Esophagus muscularis mucosa (tissue), 4 donors: ENCODE measurements around the gene GAGE12J. TPM values are rescaled to one million over a fixed set of nuclear protein-coding genes. Genes with fewer than 3 reads are reported as not detected.
"Not testable (repeated sequence)": the region's sequence is repeated elsewhere in the genome, so short reads cannot be mapped to it uniquely, and the experiment has no call there.

Source experiments
- DNase-seq: peaks from one replicate; pipeline ENCODE4 v3.0.0-alpha.2; 2017; ENCODE audit errors: extremely low spot score
- H3K27ac ChIP-seq, 4 donors: fragments of 200-600 bp; sonication (generic); replicated peaks in 1 of 4; 1 replicate in 3 of 4; 2 replicates in 1 of 4; pipeline ENCODE4 v1.5.1; 2016 to 2019; ENCODE audit warnings: mild to moderate bottlenecking in 1 of 4
- H3K27me3 ChIP-seq, 4 donors: fragments of 200-600 bp; sonication (generic); one replicate each; pipeline versions ENCODE4 v1.5.1 to v1.6.0; 2016 to 2019
- H3K36me3 ChIP-seq, 4 donors: fragments of 200-600 bp; sonication (generic); one replicate each; pipeline ENCODE4 v1.5.1; 2016 to 2019
- H3K4me1 ChIP-seq, 4 donors: fragments of 200-600 bp; sonication (generic); one replicate each; pipeline ENCODE4 v1.5.1; 2016 to 2019
- H3K4me3 ChIP-seq, 4 donors: fragments of 200-600 bp; sonication (generic); 1 replicate in 2 of 4; 2 replicates in 2 of 4; pipeline ENCODE4 v1.5.1; 2016 to 2019; ENCODE audit warnings: mild to moderate bottlenecking in 4 of 4, moderate library complexity in 1 of 4
- H3K9me3 ChIP-seq, 4 donors: fragments of 200-600 bp; sonication (generic); 1 replicate in 3 of 4; 2 replicates in 1 of 4; pipeline ENCODE4 v1.5.1; 2016 to 2019
- EP300 ChIP-seq: sonication (generic); formaldehyde crosslinking; IDR thresholded peaks from one replicate; pipeline ENCODE4 v1.6.1; 2017; ENCODE audit warnings: antibody characterized with exemption
- POLR2A ChIP-seq: fragments of 450-650 bp; IDR thresholded peaks from one replicate; pipeline ENCODE4 v1.6.1; 2017; ENCODE audit warnings: antibody characterized with exemption, moderate library complexity, mild to moderate bottlenecking, low read depth
- POLR2AphosphoS5 ChIP-seq, 2 donors: sonication (generic); formaldehyde crosslinking; IDR thresholded peaks; one replicate each; pipeline ENCODE4 v1.6.1; 2017; ENCODE audit warnings: antibody characterized with exemption in 2 of 2
- WGBS: methylation state at CpG from one replicate; pipeline ENCODE4 v1.1.5; 2018; 5-methylcytosine and 5-hydroxymethylcytosine counted together
- intact Hi-C: fragments of 100-400 bp; cut with DNase I; formaldehyde crosslinking; loops from one replicate; pipeline ENCODE4 v1.15.1; 2023
- total RNA-seq, 4 donors: library from RNA; depleted of rRNA; stranded (reverse); fragments of >200 nt; gene quantifications; one replicate each; pipeline versions ENCODE4 v1.1.0 to v1.2.1, GENCODE V29; 2016
- TF ChIP-seq, protein P1 (sequence below), 3 experiments: fragments of 200-600 bp in 2 of 3; fragments of 450-650 bp in 1 of 3; sonication (generic) in 2 of 3; IDR thresholded peaks; one replicate each; pipeline ENCODE4 v1.5.1; 2017 to 2019; ENCODE audit warnings: antibody characterized with exemption in 3 of 3, mild to moderate bottlenecking in 2 of 3, moderate library complexity in 1 of 3

GAGE12J gene
- total RNA-seq, 4 donors from 2014 or later, result not detected

DNA sequence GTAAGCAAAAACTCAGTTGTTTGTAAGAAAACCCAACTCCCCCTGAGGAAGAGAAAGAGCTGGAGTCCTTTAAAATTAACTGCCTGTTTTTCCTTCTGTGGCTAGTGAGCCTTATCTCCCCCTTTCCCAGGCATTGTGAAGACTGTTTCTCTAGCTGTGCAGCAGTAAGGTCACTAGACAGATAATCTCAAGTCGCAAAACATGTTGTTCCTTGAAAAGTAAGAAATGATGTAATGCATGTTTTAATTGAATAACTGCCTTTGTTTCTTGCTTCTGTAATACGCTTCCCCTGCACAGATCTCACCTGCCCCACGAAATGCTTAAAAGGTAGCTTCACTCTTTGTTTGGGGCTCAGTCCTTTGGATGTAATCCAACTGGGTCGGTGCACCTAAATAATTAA lies 5.8 kb upstream of the GAGE12J start:
- H3K9me3 ChIP-seq, result no peaks in the 10 kb centered on the region
- intact Hi-C loops, result no loop called here
- DNase-seq, result no peak
- H3K27ac ChIP-seq, result no peak overlapping the region
- no peak overlapping the region for H3K4me3 ChIP-seq
- 61% methylated on average over 4 of the region's 4 CpGs for WGBS
- no peak for TF ChIP-seq POLR2A
- TF ChIP-seq EP300, result no peak
- TF ChIP-seq POLR2AphosphoS5 (IDR thresholded peaks at IDR 0.05), result no peak
- TF ChIP-seq, protein P1, sequence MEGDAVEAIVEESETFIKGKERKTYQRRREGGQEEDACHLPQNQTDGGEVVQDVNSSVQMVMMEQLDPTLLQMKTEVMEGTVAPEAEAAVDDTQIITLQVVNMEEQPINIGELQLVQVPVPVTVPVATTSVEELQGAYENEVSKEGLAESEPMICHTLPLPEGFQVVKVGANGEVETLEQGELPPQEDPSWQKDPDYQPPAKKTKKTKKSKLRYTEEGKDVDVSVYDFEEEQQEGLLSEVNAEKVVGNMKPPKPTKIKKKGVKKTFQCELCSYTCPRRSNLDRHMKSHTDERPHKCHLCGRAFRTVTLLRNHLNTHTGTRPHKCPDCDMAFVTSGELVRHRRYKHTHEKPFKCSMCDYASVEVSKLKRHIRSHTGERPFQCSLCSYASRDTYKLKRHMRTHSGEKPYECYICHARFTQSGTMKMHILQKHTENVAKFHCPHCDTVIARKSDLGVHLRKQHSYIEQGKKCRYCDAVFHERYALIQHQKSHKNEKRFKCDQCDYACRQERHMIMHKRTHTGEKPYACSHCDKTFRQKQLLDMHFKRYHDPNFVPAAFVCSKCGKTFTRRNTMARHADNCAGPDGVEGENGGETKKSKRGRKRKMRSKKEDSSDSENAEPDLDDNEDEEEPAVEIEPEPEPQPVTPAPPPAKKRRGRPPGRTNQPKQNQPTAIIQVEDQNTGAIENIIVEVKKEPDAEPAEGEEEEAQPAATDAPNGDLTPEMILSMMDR (IDR thresholded peaks at IDR 0.05), result no peak
- H3K36me3 ChIP-seq, result no peaks in the 10 kb centered on the region
- H3K27me3 ChIP-seq, result no peaks in the 10 kb centered on the region
- no peaks in the 10 kb centered on the region for H3K4me1 ChIP-seq

DNA sequence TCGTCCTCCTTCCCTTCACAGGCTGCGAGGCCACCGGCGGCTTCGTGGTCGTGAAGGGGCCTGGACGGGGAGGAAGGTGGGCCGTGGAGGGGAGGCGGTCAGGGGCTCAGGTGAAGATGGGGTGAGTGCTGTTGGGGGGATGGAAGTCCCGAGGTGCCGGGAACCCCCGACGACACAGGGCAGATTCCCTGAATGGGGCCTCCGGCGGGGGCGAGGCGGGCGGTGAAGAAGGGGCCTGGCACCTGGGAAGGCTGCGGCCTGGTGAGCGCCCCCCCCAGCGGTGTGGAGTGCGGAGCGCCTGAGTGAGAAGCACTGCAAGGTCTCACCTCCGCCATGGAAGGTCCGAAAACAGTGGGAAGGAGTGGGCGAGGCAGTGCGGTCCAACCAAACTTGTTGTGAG lies 429 bp downstream of the GAGE12J start:
- WGBS, result no CpG with 5 or more reads among the region's 27 CpGs
- H3K27ac ChIP-seq, H3K4me1 ChIP-seq, intact Hi-C loops, H3K9me3 ChIP-seq, H3K4me3 ChIP-seq, H3K36me3 ChIP-seq, DNase-seq, H3K27me3 ChIP-seq: not testable (repeated sequence)

DNA sequence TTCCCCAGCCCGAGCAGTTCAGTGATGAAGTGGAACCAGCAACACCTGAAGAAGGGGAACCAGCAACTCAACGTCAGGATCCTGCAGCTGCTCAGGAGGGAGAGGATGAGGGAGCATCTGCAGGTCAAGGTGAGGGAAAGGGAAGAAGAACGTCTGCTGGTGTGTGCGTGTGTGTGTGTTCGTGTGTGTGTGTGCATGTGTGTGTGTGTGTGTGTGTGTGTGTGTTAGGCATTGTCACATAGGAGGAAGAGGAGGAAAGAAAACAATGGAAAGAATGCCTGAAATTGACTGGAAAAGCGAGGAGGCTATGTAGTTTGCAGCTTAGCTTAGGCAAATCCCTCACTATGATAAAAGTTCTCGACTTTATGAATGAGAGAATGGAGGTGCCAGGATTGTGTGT lies 1.9 kb downstream of the GAGE12J start:
- intact Hi-C loops, result not testable (repeated sequence)

DNA sequence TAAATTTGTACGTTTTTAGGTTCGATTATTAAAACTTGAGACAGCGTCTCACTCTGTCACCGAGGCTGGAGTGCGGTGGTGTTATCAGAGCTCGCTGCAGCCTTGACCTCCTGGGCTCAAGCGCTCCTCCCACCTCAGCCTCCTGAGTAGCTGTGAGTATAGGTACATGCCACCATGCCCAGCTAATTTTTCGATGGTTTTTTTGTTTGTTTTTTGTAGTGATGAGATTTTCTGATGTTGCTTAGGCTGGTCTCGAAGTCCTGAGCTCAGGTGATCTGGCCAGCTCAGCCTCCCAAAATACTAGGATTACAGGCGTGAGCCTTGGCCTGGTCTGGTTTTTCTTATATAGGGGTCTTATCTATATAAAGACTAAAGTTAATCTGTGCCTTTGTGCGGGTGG lies 8.6 kb downstream of the GAGE12J start:
- H3K27ac ChIP-seq, H3K4me1 ChIP-seq, DNase-seq, H3K4me3 ChIP-seq, H3K36me3 ChIP-seq, H3K27me3 ChIP-seq, intact Hi-C loops, H3K9me3 ChIP-seq: not testable (repeated sequence)
- WGBS, result 85% methylated on average over 5 of the region's 11 CpGs

More for the DNA sequence above, 1.9 kb downstream of the GAGE12J start:
- not testable (repeated sequence) for H3K4me3 ChIP-seq, H3K9me3 ChIP-seq, H3K36me3 ChIP-seq, H3K27ac ChIP-seq, H3K27me3 ChIP-seq, DNase-seq, H3K4me1 ChIP-seq
- WGBS, result 60% methylated on average over 4 of the region's 7 CpGs

DNA sequence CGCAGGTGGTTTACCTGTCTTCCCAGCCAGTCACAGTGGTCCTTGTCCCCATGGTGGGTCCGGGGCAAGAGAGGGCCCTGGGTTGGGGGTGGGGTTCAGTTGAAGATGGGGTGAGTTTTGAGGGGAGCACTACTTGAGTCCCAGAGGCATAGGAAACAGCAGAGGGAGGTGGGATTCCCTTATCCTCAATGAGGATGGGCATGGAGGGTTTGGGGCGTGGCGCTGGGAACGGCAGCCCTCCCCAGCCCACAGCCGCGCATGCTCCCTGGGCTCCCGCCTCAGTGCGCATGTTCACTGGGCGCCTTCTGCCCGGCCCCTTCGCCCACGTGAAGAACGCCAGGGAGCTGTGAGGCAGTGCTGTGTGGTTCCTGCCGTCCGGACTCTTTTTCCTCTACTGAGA lies 9.4 kb downstream of the GAGE12J start, which contains the start of gene GAGE13:
Gene GAGE13 (plus strand): TSS at position 301 of the 400 bp plus-strand sequence. CDS start 1,156 bp downstream, outside the sequence.
- H3K9me3 ChIP-seq, H3K27me3 ChIP-seq, DNase-seq, H3K4me3 ChIP-seq, H3K27ac ChIP-seq, H3K36me3 ChIP-seq, H3K4me1 ChIP-seq, intact Hi-C loops: not testable (repeated sequence)
- WGBS, result no CpG with 5 or more reads among the region's 16 CpGs

DNA sequence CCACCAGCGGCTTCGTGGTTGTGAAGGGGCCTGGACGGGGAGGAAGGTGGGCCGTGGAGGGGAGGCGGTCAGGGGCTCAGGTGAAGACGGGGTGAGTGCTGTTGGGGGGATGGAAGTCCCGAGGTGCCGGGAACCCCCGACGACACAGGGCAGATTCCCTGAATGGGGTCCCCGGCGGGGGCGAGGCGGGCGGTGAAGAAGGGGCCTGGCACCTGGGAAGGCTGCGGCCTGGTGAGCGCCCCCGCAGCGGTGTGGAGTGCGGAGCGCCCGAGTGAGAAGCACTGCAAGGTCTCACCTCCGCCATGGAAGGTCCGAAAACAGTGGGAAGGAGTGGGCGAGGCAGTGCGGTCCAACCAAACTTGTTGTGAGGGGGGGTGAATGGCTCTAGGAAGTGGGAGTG lies 10.0 kb downstream of the GAGE12J start:
- intact Hi-C loops, H3K27me3 ChIP-seq, H3K27ac ChIP-seq, H3K36me3 ChIP-seq, DNase-seq, H3K9me3 ChIP-seq, H3K4me1 ChIP-seq, H3K4me3 ChIP-seq: not testable (repeated sequence)
- 94% methylated on average over 19 of the region's 26 CpGs for WGBS

DNA sequence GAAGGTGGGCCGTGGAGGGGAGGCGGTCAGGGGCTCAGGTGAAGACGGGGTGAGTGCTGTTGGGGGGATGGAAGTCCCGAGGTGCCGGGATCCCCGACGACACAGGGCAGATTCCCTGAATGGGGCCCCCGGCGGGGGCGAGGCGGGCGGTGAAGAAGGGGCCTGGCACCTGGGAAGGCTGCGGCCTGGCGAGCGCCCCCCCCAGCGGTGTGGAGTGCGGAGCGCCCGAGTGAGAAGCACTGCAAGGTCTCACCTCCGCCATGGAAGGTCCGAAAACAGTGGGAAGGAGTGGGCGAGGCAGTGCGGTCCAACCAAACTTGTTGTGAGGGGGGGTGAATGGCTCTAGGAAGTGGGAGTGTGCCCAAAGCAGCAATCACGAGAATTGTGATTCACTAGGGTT lies 19.6 kb downstream of the GAGE12J start:
- H3K27me3 ChIP-seq, H3K27ac ChIP-seq, H3K9me3 ChIP-seq, H3K4me3 ChIP-seq, H3K36me3 ChIP-seq, H3K4me1 ChIP-seq, DNase-seq, intact Hi-C loops: not testable (repeated sequence)
- no CpG with 5 or more reads among the region's 24 CpGs for WGBS

DNA sequence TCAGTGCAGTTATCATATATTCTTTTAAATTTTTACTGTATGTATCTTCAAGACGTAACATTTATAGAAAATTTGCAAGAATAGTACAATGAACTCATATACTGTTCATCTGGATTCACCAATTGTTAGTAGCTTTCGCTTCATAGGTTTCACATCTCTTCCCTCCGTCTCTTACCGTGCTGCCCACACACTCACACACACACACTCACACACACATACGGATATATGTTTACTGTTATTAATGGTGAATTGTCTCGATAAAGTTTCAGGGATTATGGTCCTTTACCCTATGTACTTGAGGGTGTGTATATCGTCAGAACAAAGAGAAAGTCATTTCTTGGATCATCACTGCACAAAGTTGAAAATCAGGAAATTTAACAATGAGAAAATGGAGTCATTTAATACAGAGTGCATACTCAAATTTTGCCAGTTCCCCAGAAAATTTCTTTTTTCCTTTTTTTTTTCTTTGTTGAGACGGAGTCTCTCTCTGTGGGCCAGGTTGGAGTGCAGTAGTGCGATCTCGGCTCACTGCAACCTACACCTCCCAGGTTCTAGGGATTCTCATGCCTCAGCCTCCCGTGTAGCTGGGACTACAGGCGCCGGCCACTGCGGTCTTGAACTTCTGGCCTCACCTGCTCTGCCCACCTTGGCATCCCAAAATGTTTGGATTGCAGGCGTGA lies 22.8 kb downstream of the GAGE12J start:
- DNase-seq, H3K27ac ChIP-seq, H3K27me3 ChIP-seq, intact Hi-C loops, H3K4me3 ChIP-seq, H3K36me3 ChIP-seq, H3K9me3 ChIP-seq, H3K4me1 ChIP-seq: not testable (repeated sequence)
- WGBS, result 73% methylated on average over 14 of the region's 15 CpGs

DNA sequence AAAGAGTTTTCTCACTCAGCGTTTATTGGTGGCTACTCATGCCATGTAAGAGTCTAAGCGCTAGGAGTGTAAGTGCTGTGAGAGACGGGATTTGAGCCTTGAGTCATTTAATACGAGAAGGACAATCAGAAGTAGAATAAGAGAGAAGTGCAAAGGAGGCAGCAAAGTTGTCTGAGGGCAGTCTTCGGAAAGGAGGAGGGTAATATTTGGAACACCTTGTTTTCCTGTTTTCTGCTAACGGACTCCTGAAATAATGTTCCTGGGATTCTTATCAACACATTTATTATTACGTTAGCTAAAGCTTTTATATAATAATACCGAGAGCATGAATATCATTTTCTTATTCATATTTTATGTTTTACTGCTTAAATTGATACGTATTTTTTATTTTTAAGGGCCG lies 23.6 kb downstream of the GAGE12J start:
- 81% methylated on average over 9 of the region's 10 CpGs for WGBS
- H3K36me3 ChIP-seq, H3K27ac ChIP-seq, H3K4me3 ChIP-seq, H3K4me1 ChIP-seq, DNase-seq, intact Hi-C loops, H3K27me3 ChIP-seq, H3K9me3 ChIP-seq: not testable (repeated sequence)

DNA sequence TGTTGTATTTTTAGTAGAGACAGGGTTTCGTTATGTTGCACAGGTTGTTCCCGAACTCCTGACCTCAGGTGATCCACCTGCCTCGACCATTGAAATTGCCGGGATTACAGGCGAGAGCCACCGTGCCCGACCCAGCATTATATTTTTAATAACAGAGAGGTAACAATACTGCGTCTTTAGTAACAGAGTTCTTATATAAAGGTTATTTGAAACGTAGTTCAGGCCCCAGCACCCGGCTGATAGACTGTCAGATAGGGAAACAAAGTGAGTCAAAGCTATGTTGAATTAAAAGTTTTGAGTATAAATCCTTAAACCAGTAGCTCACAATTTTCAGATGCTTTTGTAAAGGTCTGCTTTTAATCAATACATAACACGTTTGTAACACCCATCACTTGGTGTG lies 24.3 kb downstream of the GAGE12J start:
- intact Hi-C loops, H3K4me1 ChIP-seq, H3K9me3 ChIP-seq, H3K27me3 ChIP-seq, H3K4me3 ChIP-seq, H3K36me3 ChIP-seq, H3K27ac ChIP-seq: not testable (repeated sequence)
- peak; percentile 93 for DNase-seq
- 80% methylated on average over 11 of the region's 11 CpGs for WGBS
